Erythroblast (primary cell): ENCODE data around the gene MYO10.

Source experiments
- GATA1 ChIP-seq: IDR thresholded peaks from 2 replicates; pipeline ENCODE4 v1.6.1; 2011; ENCODE audit warnings: low read depth, mild to moderate bottlenecking, control low read depth, low read length, moderate library complexity
- POLR2A ChIP-seq: IDR thresholded peaks from 2 replicates; pipeline ENCODE4 v1.6.1; 2011; ENCODE audit warnings: mild to moderate bottlenecking, low read length

DNA sequence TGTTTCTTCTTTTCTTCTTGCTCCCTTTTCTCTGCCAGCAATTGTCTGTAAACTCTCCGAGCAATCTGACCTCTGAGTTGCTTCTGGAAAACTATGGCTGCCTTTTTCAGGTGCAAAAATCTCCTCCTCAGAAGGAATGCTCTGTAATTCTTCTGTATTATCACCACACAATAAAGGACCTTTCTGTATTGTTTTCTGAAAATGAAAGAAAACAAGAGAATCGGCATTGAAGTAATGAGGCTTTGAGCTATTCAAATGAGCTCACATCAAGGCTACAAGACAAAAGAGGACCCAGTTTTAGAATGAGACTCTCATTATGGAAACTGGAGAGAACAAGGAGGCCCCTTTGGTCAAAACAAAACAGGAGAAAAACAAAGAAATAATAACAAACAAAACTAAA, 233.1 kb downstream of the MYO10 start:
- TF ChIP-seq POLR2A (no peak), GATA1 (no peak)
